Calu3 (cell line): ENCODE data around the gene COX4I2. TPM values are rescaled to one million over a fixed set of nuclear protein-coding genes. Genes with fewer than 3 reads are reported as not detected.

Experiments
- BruUV-seq: library from RNA; stranded (reverse); fragments of 400-500 nt; replicated peaks from 2 replicates; lab custom pipeline; 2021; lab: Mats Ljungman, UMichigan
- CTCF ChIA-PET: fragments of 300-600 bp; sonication (Branson Sonifier 250); formaldehyde crosslinking; loops from one replicate; lab custom pipeline; 2022; ENCODE audit warnings: antibody characterized with exemption; lab: Charles Lee
- DNase-seq: peaks from one replicate; pipeline ENCODE4 v3.0.0; 2022
- H3K27ac Mint-ChIP-seq: one replicate; pipeline ENCODE4 v1.8.0; 2022; ENCODE audit warnings: mixed read lengths; ENCODE audit not compliant: unreplicated experiment
- H3K27me3 Mint-ChIP-seq: one replicate; pipeline ENCODE4 v1.8.0; 2022; ENCODE audit warnings: mixed read lengths; ENCODE audit not compliant: unreplicated experiment
- H3K36me3 Mint-ChIP-seq: one replicate; pipeline ENCODE4 v1.8.0; 2022; ENCODE audit warnings: mild to moderate bottlenecking, moderate library complexity, mixed read lengths; ENCODE audit not compliant: insufficient read depth, unreplicated experiment
- H3K4me1 Mint-ChIP-seq: one replicate; pipeline ENCODE4 v1.8.0; 2022; ENCODE audit warnings: mild to moderate bottlenecking, low read depth, mixed read lengths; ENCODE audit not compliant: unreplicated experiment
- H3K4me3 Mint-ChIP-seq: one replicate; pipeline ENCODE4 v1.8.0; 2022; ENCODE audit warnings: mild to moderate bottlenecking, low read depth, moderate library complexity, mixed read lengths; ENCODE audit not compliant: unreplicated experiment
- H3K9me3 Mint-ChIP-seq: one replicate; pipeline ENCODE4 v1.8.0; 2022; ENCODE audit warnings: low read depth, mixed read lengths; ENCODE audit not compliant: unreplicated experiment
- CTCF ChIP-seq: fragments of 200-600 bp; IDR thresholded peaks from one replicate; pipeline ENCODE4 v1.8.0; 2022; ENCODE audit warnings: antibody characterized with exemption; ENCODE audit not compliant: unreplicated experiment
- intact Hi-C: fragments of 100-400 bp; cut with micrococcal nuclease; formaldehyde crosslinking; loops from one replicate; pipeline ENCODE4 v1.10.0; 2022; ENCODE audit not compliant: unreplicated experiment
- total RNA-seq: library from RNA; stranded (reverse); gene quantifications from 2 replicates; pipeline ENCODE4 v1.2.3, GENCODE V29; 2022

COX4I2 gene
- total RNA-seq, 1 experiment from 2014 or later: not detected

- Mint-ChIP-seq H3K4me1 (peaks cover 93% of the 10 kb centered on the region), H3K27me3 (no peaks in the 10 kb centered on the region), H3K4me3 (no peak overlapping the region), H3K27ac (peak overlapping the region; percentile 56), H3K9me3 (no peaks in the 10 kb centered on the region), H3K36me3 (peaks cover 99% of the 10 kb centered on the region)
- BruUV-seq: no TSS peak
- CTCF ChIA-PET: interaction anchor here (1.4 to 3.5 kb wide), 2 partner anchors 12 to 42 kb away, joined by 3 to 13 read pairs; partner anchors contain the start of gene BCL2L1
- no peak for TF ChIP-seq CTCF
- intact Hi-C loops: no loop called here
- DNase-seq: no peak
Observed at GRCh38 chr20:31681128-31681727, 43.5 kb downstream of the COX4I2 start.

DNA sequence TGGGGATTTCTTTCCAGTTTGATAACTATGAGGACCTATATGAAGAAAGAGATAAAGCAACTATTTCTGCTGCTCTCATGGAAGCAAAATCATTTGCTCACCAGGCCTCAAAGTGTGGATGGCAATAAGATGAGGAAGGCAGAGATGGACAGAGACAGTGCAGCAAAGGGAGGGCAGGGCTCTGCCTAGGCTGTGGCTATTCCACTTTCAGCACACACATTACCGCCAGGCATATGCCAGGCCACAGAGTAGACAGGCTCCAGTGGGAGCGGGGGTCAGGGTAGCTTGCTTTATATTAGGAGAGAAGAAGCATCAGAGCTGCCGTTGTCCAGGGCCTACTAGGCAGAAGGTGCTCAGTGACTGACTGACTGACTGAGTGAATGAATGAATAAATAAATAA lies 44.1 kb downstream of the COX4I2 start:
- Mint-ChIP-seq H3K4me3 (no peak overlapping the region), H3K36me3 (peaks cover 99% of the 10 kb centered on the region), H3K27ac (peak overlapping the region; percentile 56), H3K4me1 (peaks cover 93% of the 10 kb centered on the region), H3K27me3 (no peaks in the 10 kb centered on the region), H3K9me3 (no peaks in the 10 kb centered on the region)
- DNase-seq: no peak
- no peak for TF ChIP-seq CTCF
- intact Hi-C loops: no loop called here
- no TSS peak for BruUV-seq
- CTCF ChIA-PET: interaction anchor here (1.4 to 3.5 kb wide), 2 partner anchors 12 to 42 kb away, joined by 3 to 13 read pairs; partner anchors contain the start of gene BCL2L1

GRCh38 chr20:31682352-31682751 lies 44.6 kb downstream of the COX4I2 start:
- no peak overlapping the region for H3K4me3 Mint-ChIP-seq
- no peaks in the 10 kb centered on the region for H3K27me3 Mint-ChIP-seq
- peaks cover 99% of the 10 kb centered on the region for H3K36me3 Mint-ChIP-seq
- H3K4me1 Mint-ChIP-seq: peaks cover 92% of the 10 kb centered on the region
- no peak for DNase-seq
- peak overlapping the region; percentile 56 for H3K27ac Mint-ChIP-seq
- no peak for TF ChIP-seq CTCF
- CTCF ChIA-PET: interaction anchor here (0.5 to 3.5 kb wide), 3 partner anchors 13 to 41 kb away, joined by 3 to 13 read pairs (median 7); partner anchors contain the start of gene BCL2L1
- no TSS peak for BruUV-seq
- no peaks in the 10 kb centered on the region for H3K9me3 Mint-ChIP-seq
- intact Hi-C loops: no loop called here

GRCh38 chr20:31682927-31683326 lies 45.2 kb downstream of the COX4I2 start:
- intact Hi-C loops: no loop called here
- Mint-ChIP-seq H3K4me1 (peaks cover 87% of the 10 kb centered on the region), H3K36me3 (peaks cover 99% of the 10 kb centered on the region), H3K4me3 (no peak overlapping the region), H3K27me3 (no peaks in the 10 kb centered on the region), H3K27ac (peak overlapping the region; percentile 9), H3K9me3 (no peaks in the 10 kb centered on the region)
- BruUV-seq: no TSS peak
- no peak for TF ChIP-seq CTCF
- DNase-seq: no peak
- CTCF ChIA-PET: interaction anchor here (0.5 to 3.5 kb wide), 3 partner anchors 13 to 40 kb away, joined by 3 to 13 read pairs (median 7); partner anchors contain the start of gene BCL2L1
